Myometrial cell (primary cell): ENCODE measurements around the gene SALL1. TPM values are rescaled to one million over a fixed set of nuclear protein-coding genes. Genes with fewer than 3 reads are reported as not detected.

Source experiments
- total RNA-seq: library from RNA; depleted of rRNA; stranded (reverse); fragments of >200 nt; gene quantifications from 2 replicates; pipeline ENCODE4 v1.2.3, GENCODE V29; 2015

Gene SALL1
- 2.5 and 2.9 TPM in 2 replicates for total RNA-seq

DNA sequence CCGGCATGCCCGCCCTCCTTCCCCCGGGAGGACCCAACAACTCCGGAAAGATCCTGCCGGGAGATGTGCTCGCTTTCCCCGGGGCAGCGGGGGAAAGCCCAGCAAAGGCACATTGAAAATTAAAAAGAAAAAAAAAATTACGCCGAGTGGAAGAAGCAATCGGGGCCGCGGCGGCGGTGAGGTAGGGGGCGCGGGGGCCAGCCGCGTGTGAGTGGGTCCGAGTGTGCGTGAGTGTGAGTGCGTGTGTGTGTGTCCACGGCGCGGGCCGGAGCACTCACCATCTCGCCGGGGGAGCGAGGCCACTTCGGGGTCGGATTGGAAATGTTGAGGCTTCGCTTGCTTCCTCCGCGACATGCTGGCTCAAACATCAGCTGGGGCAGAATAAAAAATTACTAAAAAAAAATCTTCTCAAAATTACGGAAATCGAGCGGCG lies at the start of gene SALL1:
Gene SALL1, minus strand, starts transcription at position 383 of the 433 bp plus-strand sequence. Its CDS starts 29 bp downstream, at position 354.

